ENCODE data around the gene CLCNKA.

- TF ChIP-seq HDAC6 (IDR thresholded peaks at IDR 0.05; ENCODE audit: low read depth, low read length): no peak
- TF ChIP-seq ATF3 (IDR thresholded peaks at IDR 0.05; ENCODE audit: insufficient read depth, low read depth, low read length): no peak
- TF ChIP-seq ASH2L (IDR thresholded peaks at IDR 0.05; ENCODE audit: low read length): no peak
- TF ChIP-seq CBX8 (IDR thresholded peaks at IDR 0.05; ENCODE audit: borderline replicate concordance, low read depth, low read length): no peak
- TF ChIP-seq CBX5 (IDR thresholded peaks at IDR 0.05; ENCODE audit: low read depth, low read length): no peak
- no peak for TF ChIP-seq SUZ12 (IDR thresholded peaks at IDR 0.05; ENCODE audit: low read length)
- no peak for TF ChIP-seq YY1 (IDR thresholded peaks at IDR 0.05; ENCODE audit: low read depth, low read length)
- TF ChIP-seq NRF1 (IDR thresholded peaks at IDR 0.05; ENCODE audit: low read depth, low read length): no peak
- no peak for TF ChIP-seq CTCF (IDR thresholded peaks at IDR 0.05; ENCODE audit: control extremely low read depth in 1 of 3, insufficient read depth in 1 of 3, low read depth in 1 of 3, low read length in 3 of 3)
- TF ChIP-seq BACH1 (IDR thresholded peaks at IDR 0.05; ENCODE audit: low read length): no peak
- TF ChIP-seq MAX (IDR thresholded peaks at IDR 0.05): no peak
- no peak for TF ChIP-seq POLR2A (IDR thresholded peaks at IDR 0.05; ENCODE audit: control extremely low read depth in 1 of 2, low read depth in 2 of 2, low read length in 2 of 2)
- no peak for TF ChIP-seq POLR2AphosphoS5 (IDR thresholded peaks at IDR 0.05; ENCODE audit: low read depth, low read length)
- TF ChIP-seq JUN (IDR thresholded peaks at IDR 0.05; ENCODE audit: low read depth, low read length): no peak
Observed at GRCh38 chr1:16023050-16023653, 1.3 kb downstream of the CLCNKA start.
